ENCODE measurements around the gene MGAT5.

MGAT5 gene

GRCh38 chr2:134244086-134244485 lies 9.8 kb upstream of the MGAT5 start:
- no peak for TF ChIP-seq YY1 (IDR thresholded peaks at IDR 0.05; ENCODE audit: low read depth)
- no peak for TF ChIP-seq USF1 (IDR thresholded peaks at IDR 0.05)
- TF ChIP-seq RAD21 (IDR thresholded peaks at IDR 0.05; ENCODE audit: low read depth) = no peak
- no peak for TF ChIP-seq TCF12 (IDR thresholded peaks at IDR 0.05; ENCODE audit: low read depth)
- no peak for TF ChIP-seq TAF1 (IDR thresholded peaks at IDR 0.05; ENCODE audit: low read depth)
- no peak for TF ChIP-seq REST (IDR thresholded peaks at IDR 0.05; ENCODE audit: low read depth)
- no peak for TF ChIP-seq NFIC (IDR thresholded peaks at IDR 0.05)
- no peak for TF ChIP-seq CEBPB (IDR thresholded peaks at IDR 0.05)
- TF ChIP-seq TEAD4 (IDR thresholded peaks at IDR 0.05) = no peak

DNA sequence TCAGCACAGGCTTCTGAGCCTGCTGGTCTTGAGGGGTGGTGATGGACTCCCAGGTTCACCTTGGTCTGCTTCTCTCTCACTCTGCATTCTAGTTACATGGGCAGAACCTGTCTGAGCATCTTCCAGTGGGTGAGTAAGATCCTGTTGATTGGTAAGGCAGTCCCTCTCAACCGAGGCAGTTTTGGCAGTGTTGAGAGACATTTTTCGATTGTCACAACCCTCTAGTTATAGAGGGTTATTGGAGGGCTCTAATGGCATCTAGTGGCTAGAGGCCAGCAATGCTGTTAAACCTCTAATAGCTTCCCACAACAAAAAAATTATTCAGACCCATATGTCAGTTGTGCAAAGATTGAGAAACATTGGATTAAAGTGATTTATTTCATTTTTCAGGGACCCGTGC lies 9.3 kb upstream of the MGAT5 start:
- TF ChIP-seq USF1 (IDR thresholded peaks at IDR 0.05) (no peak), RAD21 (IDR thresholded peaks at IDR 0.05; ENCODE audit: low read depth) (no peak), EP300 (IDR thresholded peaks at IDR 0.05; ENCODE audit: borderline replicate concordance) (no peak), TEAD4 (IDR thresholded peaks at IDR 0.05) (no peak), TCF12 (IDR thresholded peaks at IDR 0.05; ENCODE audit: low read depth) (no peak), REST (IDR thresholded peaks at IDR 0.05; ENCODE audit: low read depth) (no peak), ZBTB7A (IDR thresholded peaks at IDR 0.05; ENCODE audit: low read depth) (no peak), CREB1 (IDR thresholded peaks at IDR 0.05; ENCODE audit: low read depth) (no peak), CEBPB (IDR thresholded peaks at IDR 0.05) (no peak), NFIC (IDR thresholded peaks at IDR 0.05) (no peak), YY1 (IDR thresholded peaks at IDR 0.05; ENCODE audit: low read depth) (no peak), EGR1 (IDR thresholded peaks at IDR 0.05) (no peak), MAX (IDR thresholded peaks at IDR 0.05) (no peak), TAF1 (IDR thresholded peaks at IDR 0.05; ENCODE audit: low read depth) (no peak), FOXM1 (IDR thresholded peaks at IDR 0.05; ENCODE audit: borderline replicate concordance, low read depth) (no peak)

DNA sequence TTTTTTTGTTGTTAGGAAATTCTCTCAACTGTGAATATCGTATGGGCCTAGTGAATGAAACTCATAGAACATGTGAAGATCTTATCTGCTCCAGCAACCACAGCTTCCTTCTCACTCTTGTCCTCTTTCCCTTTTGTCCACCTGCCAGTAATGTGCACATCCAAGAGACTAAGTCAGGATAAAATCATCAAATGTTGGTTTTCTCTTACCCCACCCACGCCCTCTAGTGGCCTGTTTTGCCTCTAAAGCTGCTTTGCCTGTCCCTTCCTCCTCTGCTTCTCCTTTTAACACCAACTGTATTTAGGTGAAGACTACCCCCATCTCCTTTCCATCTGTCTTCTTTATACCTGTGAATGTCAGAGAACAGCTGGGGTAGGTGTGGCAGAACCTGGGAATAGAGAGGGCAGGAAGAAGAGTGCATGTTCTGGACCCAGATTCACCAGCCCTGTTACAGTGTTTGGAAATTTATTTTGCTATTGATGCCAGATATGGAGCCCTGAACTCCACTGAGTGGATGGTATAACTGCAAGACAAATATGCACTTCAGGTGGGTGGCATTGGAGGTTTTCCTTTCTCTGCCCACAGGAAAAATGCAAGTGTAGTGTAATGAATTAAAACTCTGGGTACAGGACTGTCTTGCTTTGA lies 8.4 kb upstream of the MGAT5 start:
- TF ChIP-seq ZBTB7A (IDR thresholded peaks at IDR 0.05; ENCODE audit: low read depth) (no peak), RAD21 (IDR thresholded peaks at IDR 0.05; ENCODE audit: low read depth) (peak; percentile 72)

- no peak for TF ChIP-seq NFIC (IDR thresholded peaks at IDR 0.05)
- TF ChIP-seq CEBPB (IDR thresholded peaks at IDR 0.05) = no peak
- TF ChIP-seq RAD21 (IDR thresholded peaks at IDR 0.05; ENCODE audit: low read depth) = no peak
- no peak for TF ChIP-seq EGR1 (IDR thresholded peaks at IDR 0.05)
- no peak for TF ChIP-seq USF1 (IDR thresholded peaks at IDR 0.05)
- TF ChIP-seq FOXM1 (IDR thresholded peaks at IDR 0.05; ENCODE audit: borderline replicate concordance, low read depth) = no peak
- no peak for TF ChIP-seq TAF1 (IDR thresholded peaks at IDR 0.05; ENCODE audit: low read depth)
- TF ChIP-seq EP300 (IDR thresholded peaks at IDR 0.05; ENCODE audit: borderline replicate concordance) = no peak
- no peak for TF ChIP-seq YY1 (IDR thresholded peaks at IDR 0.05; ENCODE audit: low read depth)
- no peak for TF ChIP-seq TCF12 (IDR thresholded peaks at IDR 0.05; ENCODE audit: low read depth)
- no peak for TF ChIP-seq TEAD4 (IDR thresholded peaks at IDR 0.05)
- no peak for TF ChIP-seq REST (IDR thresholded peaks at IDR 0.05; ENCODE audit: low read depth)
Observed at GRCh38 chr2:134246154-134246874, 7.6 kb upstream of the MGAT5 start.
